Trophoblast cell (in vitro differentiated cells and primary cell): ENCODE data around the gene RBM33.
A peak's percentile ranks its signal among the peaks of the same experiment; 100 is the strongest.

Source experiments
- DNase-seq, 2 donors: peaks; one replicate each; pipeline ENCODE4 v3.0.0-alpha.2; 2016
- H2AFZ ChIP-seq: 2 replicates; pipeline ENCODE4 v1.6.1; 2013; ENCODE audit warnings: low read length, moderate library complexity, mild to moderate bottlenecking; ENCODE audit not compliant: insufficient read depth, poor library complexity
- H2AK5ac ChIP-seq: 2 replicates; pipeline ENCODE4 v1.6.1; 2013; ENCODE audit warnings: mild to moderate bottlenecking, low read length
- H2BK120ac ChIP-seq: 2 replicates; pipeline ENCODE4 v1.6.1; 2013; ENCODE audit warnings: low read length, mild to moderate bottlenecking, moderate library complexity; ENCODE audit not compliant: insufficient read depth, poor library complexity
- H2BK12ac ChIP-seq: 2 replicates; pipeline ENCODE4 v1.6.1; 2013; ENCODE audit warnings: mild to moderate bottlenecking, low read length, moderate library complexity
- H2BK5ac ChIP-seq: 2 replicates; pipeline ENCODE4 v1.6.1; 2013; ENCODE audit warnings: low read length, low read depth, moderate library complexity, mild to moderate bottlenecking; ENCODE audit not compliant: poor library complexity
- H3K14ac ChIP-seq: 2 replicates; pipeline ENCODE4 v1.6.1; 2013; ENCODE audit warnings: mild to moderate bottlenecking, low read length
- H3K18ac ChIP-seq: 2 replicates; pipeline ENCODE4 v1.6.1; 2013; ENCODE audit warnings: mild to moderate bottlenecking, low read length
- H3K23ac ChIP-seq: 2 replicates; pipeline ENCODE4 v1.6.1; 2013; ENCODE audit warnings: low read length
- H3K27ac ChIP-seq: 2 replicates; pipeline ENCODE4 v1.5.1; 2013; ENCODE audit warnings: low read depth, mild to moderate bottlenecking, inconsistent platforms, low read length, moderate library complexity
- H3K27me3 ChIP-seq: 2 replicates; pipeline ENCODE4 v1.6.1; 2013; ENCODE audit warnings: inconsistent platforms, mild to moderate bottlenecking, low read length, moderate library complexity; ENCODE audit not compliant: insufficient read depth
- H3K36me3 ChIP-seq, 2 experiments: 1 replicate in 1 of 2; 2 replicates in 1 of 2; pipeline ENCODE4 v1.6.1; 2013; ENCODE audit warnings: low read length in 2 of 2, mild to moderate bottlenecking in 2 of 2, moderate library complexity in 1 of 2; ENCODE audit not compliant: insufficient read depth in 2 of 2, control insufficient read depth in 1 of 2
- H3K4ac ChIP-seq: 2 replicates; pipeline ENCODE4 v1.6.1; 2013; ENCODE audit warnings: low read depth, mild to moderate bottlenecking, low read length, moderate library complexity
- H3K4me1 ChIP-seq, 2 experiments: 1 replicate in 1 of 2; 2 replicates in 1 of 2; pipeline ENCODE4 v1.6.1; 2013; ENCODE audit warnings: low read length in 2 of 2, mild to moderate bottlenecking in 2 of 2, moderate library complexity in 1 of 2; ENCODE audit not compliant: insufficient read depth in 2 of 2, control insufficient read depth in 1 of 2
- H3K4me2 ChIP-seq: 2 replicates; pipeline ENCODE4 v1.6.1; 2013; ENCODE audit warnings: inconsistent platforms, mild to moderate bottlenecking, low read length, moderate library complexity
- H3K4me3 ChIP-seq: 2 replicates; pipeline ENCODE4 v1.5.1; 2013; ENCODE audit warnings: mild to moderate bottlenecking, low read depth, low read length, inconsistent platforms
- H3K79me1 ChIP-seq: one replicate; pipeline ENCODE4 v1.6.1; 2013; ENCODE audit warnings: low read length
- H3K79me2 ChIP-seq: 2 replicates; pipeline ENCODE4 v1.6.1; 2013; ENCODE audit warnings: low read length, mild to moderate bottlenecking; ENCODE audit not compliant: control insufficient read depth, insufficient read depth, poor library complexity
- H3K9ac ChIP-seq: 2 replicates; pipeline ENCODE4 v1.6.1; 2013; ENCODE audit warnings: mild to moderate bottlenecking, low read length
- H3K9me3 ChIP-seq: 2 replicates; pipeline ENCODE4 v1.6.1; 2013; ENCODE audit warnings: low read depth, mild to moderate bottlenecking, control low read depth, inconsistent platforms, low read length; ENCODE audit not compliant: insufficient read depth
- H4K12ac ChIP-seq: 2 replicates; pipeline ENCODE4 v1.6.1; 2013; ENCODE audit warnings: low read depth, mild to moderate bottlenecking, low read length, moderate library complexity
- H4K8ac ChIP-seq: 2 replicates; pipeline ENCODE4 v1.6.1; 2013; ENCODE audit warnings: low read depth, mild to moderate bottlenecking, low read length, moderate library complexity
- H4K91ac ChIP-seq: one replicate; pipeline ENCODE4 v1.6.1; 2013; ENCODE audit warnings: low read depth, mild to moderate bottlenecking, low read length, moderate library complexity
- WGBS: extraction: QIAGEN DNeasy Blood & Tissue Kit; methylation state at CpG from one replicate; pipeline ENCODE4 v1.1.7; 2013; ENCODE audit warnings: missing lambda C conversion rate; ENCODE audit not compliant: insufficient read length, insufficient coverage; ENCODE audit errors: extremely low coverage; 5-methylcytosine and 5-hydroxymethylcytosine counted together

The RBM33 gene

GRCh38 chr7:155810770-155811559 is 166.5 kb downstream of the RBM33 start:
- H3K4me2 ChIP-seq = no peak overlapping the region
- H3K79me1 ChIP-seq = no peaks in the 10 kb centered on the region
- no peak overlapping the region for H3K9ac ChIP-seq
- H3K9me3 ChIP-seq = peaks cover 7% of the 10 kb centered on the region
- no peak overlapping the region for H2AFZ ChIP-seq
- H2BK12ac ChIP-seq = no peak overlapping the region
- peaks cover 13 to 19% of the 10 kb centered on the region in 2 experiments for H3K4me1 ChIP-seq
- H3K27me3 ChIP-seq = peaks cover 79% of the 10 kb centered on the region
- no peak overlapping the region for H4K12ac ChIP-seq
- no peak overlapping the region for H3K4me3 ChIP-seq
- no peak overlapping the region for H3K27ac ChIP-seq
- no CpG with 5 or more reads among the region's 21 CpGs for WGBS
- H4K91ac ChIP-seq = no peak overlapping the region
- no peak overlapping the region for H3K23ac ChIP-seq
- no peaks in the 10 kb centered on the region for H3K79me2 ChIP-seq
- no peak overlapping the region for H3K4ac ChIP-seq
- no peak overlapping the region for H3K18ac ChIP-seq
- no peak overlapping the region for H2BK120ac ChIP-seq
- H2BK5ac ChIP-seq = no peak overlapping the region
- no peak overlapping the region for H2AK5ac ChIP-seq
- no peak for DNase-seq
- H4K8ac ChIP-seq = no peak overlapping the region
- no peaks in the 10 kb centered on the region for H3K36me3 ChIP-seq
- no peak overlapping the region for H3K14ac ChIP-seq

- Histone ChIP-seq H4K8ac (no peak overlapping the region), H4K12ac (no peak overlapping the region), H2AK5ac (no peak overlapping the region), H4K91ac (no peak overlapping the region), H3K9me3 (peaks cover 4% of the 10 kb centered on the region), H3K79me2 (no peaks in the 10 kb centered on the region), H3K4ac (no peak overlapping the region), H2BK12ac (no peak overlapping the region), H2BK5ac (no peak overlapping the region), H2AFZ (no peak overlapping the region), H3K27ac (no peak overlapping the region), H3K4me3 (no peak overlapping the region), H3K4me1 (peaks cover 12 to 16% of the 10 kb centered on the region in 2 experiments), H2BK120ac (no peak overlapping the region), H3K9ac (no peak overlapping the region), H3K36me3 (no peaks in the 10 kb centered on the region), H3K27me3 (peaks cover 73% of the 10 kb centered on the region), H3K79me1 (no peaks in the 10 kb centered on the region), H3K18ac (no peak overlapping the region), H3K23ac (no peak overlapping the region), H3K4me2 (no peak overlapping the region), H3K14ac (no peak overlapping the region)
- DNase-seq = no peak
- WGBS = no CpG with 5 or more reads among the region's 13 CpGs
These were observed 167.1 kb downstream of the RBM33 start for GRCh38 chr7:155811560-155811894.

DNA sequence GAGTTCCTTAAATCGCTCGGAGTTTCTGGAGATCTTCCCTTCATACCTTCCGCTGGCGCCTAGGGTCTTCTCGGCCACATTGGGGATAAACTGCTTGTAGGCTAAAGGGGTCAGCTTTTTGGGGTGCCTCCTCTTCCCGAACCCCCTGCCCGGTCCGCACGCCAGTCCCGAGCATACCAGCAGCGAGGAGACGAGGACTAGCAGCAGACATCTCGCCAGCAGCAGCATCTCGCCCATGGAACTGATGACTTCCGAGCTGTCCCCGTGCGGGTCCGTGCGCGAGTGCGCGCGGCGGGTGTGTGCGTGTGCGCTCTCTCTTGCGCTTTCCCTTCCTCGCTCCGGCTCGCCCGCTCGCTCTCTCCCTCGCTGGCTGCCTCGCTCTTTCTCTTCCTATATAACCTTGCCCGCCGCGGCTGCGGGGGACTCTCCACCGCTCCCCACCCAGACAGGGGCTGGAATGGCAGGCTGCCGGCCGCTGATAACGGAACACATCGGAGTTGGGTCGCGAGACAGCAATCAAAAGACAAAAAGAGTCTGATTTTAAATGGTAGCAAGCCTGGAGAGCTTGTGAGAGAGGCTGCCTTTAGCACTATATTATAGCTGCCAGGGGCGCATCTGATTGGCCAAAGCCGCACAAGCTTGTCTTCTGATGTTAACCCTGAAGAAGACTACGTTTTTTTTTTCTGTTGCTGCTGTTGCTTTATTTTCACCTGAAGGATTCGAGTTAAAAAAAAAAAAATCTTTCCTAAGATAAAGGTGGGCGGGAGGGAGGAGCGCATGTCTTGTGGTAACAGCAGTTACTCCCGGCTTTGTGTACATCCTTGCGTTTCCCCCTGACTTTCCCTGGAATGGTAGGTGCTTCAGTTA is 167.7 kb downstream of the RBM33 start, which contains the start of gene SHH:
Gene SHH (minus strand): TSS at position 569 of the 867 bp plus-strand sequence. CDS start 341 bp downstream, at position 228.
- Histone ChIP-seq H4K8ac (no peak within 1 kb of the TSS), H2BK120ac (no peak within 1 kb of the TSS), H3K4me3 (no peak within 1 kb of the TSS), H3K4me1 (peaks cover 10 to 16% of the 10 kb centered on the region in 2 experiments), H2AFZ (no peak within 1 kb of the TSS), H3K79me1 (no peaks in the 10 kb centered on the region), H3K18ac (no peak within 1 kb of the TSS), H3K79me2 (no peaks in the 10 kb centered on the region), H3K4ac (no peak within 1 kb of the TSS), H3K9me3 (peaks cover 4% of the 10 kb centered on the region), H3K23ac (no peak within 1 kb of the TSS), H4K12ac (no peak within 1 kb of the TSS), H2BK5ac (no peak within 1 kb of the TSS), H3K4me2 (no peak within 1 kb of the TSS), H2BK12ac (no peak within 1 kb of the TSS), H3K9ac (no peak within 1 kb of the TSS), H3K14ac (no peak within 1 kb of the TSS), H3K36me3 (no peaks in the 10 kb centered on the region), H3K27me3 (peaks cover 68% of the 10 kb centered on the region), H4K91ac (no peak within 1 kb of the TSS), H3K27ac (no peak within 1 kb of the TSS), H2AK5ac (no peak within 1 kb of the TSS)
- DNase-seq = peak in 1 of 2 donors; percentile 21
- WGBS = no CpG with 5 or more reads among the region's 53 CpGs

- Histone ChIP-seq H3K9ac (no peak overlapping the region), H3K14ac (no peak overlapping the region), H2AK5ac (no peak overlapping the region), H3K36me3 (no peaks in the 10 kb centered on the region), H3K4me1 (peaks cover 5 to 10% of the 10 kb centered on the region in 2 experiments), H4K12ac (no peak overlapping the region), H3K27me3 (peaks cover 61% of the 10 kb centered on the region), H3K4ac (no peak overlapping the region), H3K4me3 (no peak overlapping the region), H3K27ac (no peak overlapping the region), H3K4me2 (no peak overlapping the region), H2BK5ac (no peak overlapping the region), H3K79me2 (no peaks in the 10 kb centered on the region), H4K8ac (no peak overlapping the region), H3K79me1 (no peaks in the 10 kb centered on the region), H4K91ac (no peak overlapping the region), H3K9me3 (peaks cover 9% of the 10 kb centered on the region), H2AFZ (no peak overlapping the region), H2BK120ac (no peak overlapping the region), H3K23ac (no peak overlapping the region), H3K18ac (no peak overlapping the region), H2BK12ac (no peak overlapping the region)
- no CpG with 5 or more reads among the region's 8 CpGs for WGBS
- DNase-seq = no peak
These were observed 168.7 kb downstream of the RBM33 start for GRCh38 chr7:155813125-155813524.
